Measurements from ENCODE around the gene CENPT. TPM values are rescaled to one million over a fixed set of nuclear protein-coding genes. Genes with fewer than 3 reads are reported as not detected.

CENPT gene
- total and polyA plus RNA-seq, 9 donors = 18.4 to 57.4 (median 42.0) TPM

DNA sequence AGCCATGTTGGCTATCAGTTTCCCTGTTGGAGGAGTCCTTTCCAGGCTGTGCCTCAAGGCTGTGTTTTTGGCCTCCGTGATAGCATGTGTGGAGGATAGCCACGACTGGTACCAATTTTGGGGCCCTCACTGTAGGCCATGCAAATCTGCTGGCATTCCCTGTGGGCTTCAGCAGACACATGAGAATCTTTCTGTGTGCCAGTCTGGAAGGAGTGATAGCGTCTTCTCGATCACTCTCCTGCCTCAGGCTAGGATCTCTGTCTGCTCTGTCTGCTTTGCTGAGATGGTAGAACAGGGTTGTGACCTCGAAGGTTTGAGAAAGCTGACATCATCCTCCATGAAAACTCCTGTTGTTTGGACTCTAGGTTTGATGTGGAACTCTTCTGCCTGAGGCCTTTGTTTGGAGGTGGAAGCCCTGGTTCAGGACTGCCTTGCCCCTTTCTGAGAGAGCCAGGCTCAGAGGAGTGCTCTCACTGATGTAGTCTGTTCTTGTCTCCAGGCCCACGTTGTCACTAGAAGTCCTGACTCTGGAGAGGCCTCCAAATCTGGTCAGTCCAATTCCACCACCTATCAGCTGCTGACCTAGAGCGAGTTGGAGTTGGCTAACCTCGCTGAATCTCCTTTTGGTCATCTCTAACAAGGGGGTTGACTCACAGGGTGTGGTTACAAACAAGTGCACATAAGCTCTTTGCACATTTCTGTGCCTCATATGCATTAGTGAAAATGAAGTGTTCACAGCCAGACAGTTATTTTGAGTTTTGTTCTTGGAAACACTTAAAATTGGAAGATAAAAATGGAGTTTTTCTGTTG is 13.3 kb upstream of the CENPT start:
- H3K4me3 ChIP-seq = no peak overlapping the region
- TF ChIP-seq EP300 (IDR thresholded peaks at IDR 0.05) (no peak), POLR2A (IDR thresholded peaks at IDR 0.05) (no peak)
- TF ChIP-seq, protein P1, sequence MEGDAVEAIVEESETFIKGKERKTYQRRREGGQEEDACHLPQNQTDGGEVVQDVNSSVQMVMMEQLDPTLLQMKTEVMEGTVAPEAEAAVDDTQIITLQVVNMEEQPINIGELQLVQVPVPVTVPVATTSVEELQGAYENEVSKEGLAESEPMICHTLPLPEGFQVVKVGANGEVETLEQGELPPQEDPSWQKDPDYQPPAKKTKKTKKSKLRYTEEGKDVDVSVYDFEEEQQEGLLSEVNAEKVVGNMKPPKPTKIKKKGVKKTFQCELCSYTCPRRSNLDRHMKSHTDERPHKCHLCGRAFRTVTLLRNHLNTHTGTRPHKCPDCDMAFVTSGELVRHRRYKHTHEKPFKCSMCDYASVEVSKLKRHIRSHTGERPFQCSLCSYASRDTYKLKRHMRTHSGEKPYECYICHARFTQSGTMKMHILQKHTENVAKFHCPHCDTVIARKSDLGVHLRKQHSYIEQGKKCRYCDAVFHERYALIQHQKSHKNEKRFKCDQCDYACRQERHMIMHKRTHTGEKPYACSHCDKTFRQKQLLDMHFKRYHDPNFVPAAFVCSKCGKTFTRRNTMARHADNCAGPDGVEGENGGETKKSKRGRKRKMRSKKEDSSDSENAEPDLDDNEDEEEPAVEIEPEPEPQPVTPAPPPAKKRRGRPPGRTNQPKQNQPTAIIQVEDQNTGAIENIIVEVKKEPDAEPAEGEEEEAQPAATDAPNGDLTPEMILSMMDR (IDR thresholded peaks at IDR 0.05) = no peak
- H3K36me3 ChIP-seq = no peaks in the 10 kb centered on the region
- H3K9me3 ChIP-seq = no peaks in the 10 kb centered on the region
- peaks cover 10% of the 10 kb centered on the region for H3K4me1 ChIP-seq (ENCODE audit: insufficient read depth)
- intact Hi-C loops (cut with DNase I) = no loop called here
- DNase-seq = no peak
- no peaks in the 10 kb centered on the region for H3K27me3 ChIP-seq
- WGBS, 3 donors = 81 to 86% (median 81%) methylated on average over 8 of the region's 8 CpGs
- no peak overlapping the region for H3K27ac ChIP-seq

- Histone ChIP-seq H3K27me3 (no peaks in the 10 kb centered on the region), H3K4me1 (ENCODE audit: insufficient read depth) (peaks cover 19% of the 10 kb centered on the region), H3K27ac (no peak overlapping the region), H3K36me3 (no peaks in the 10 kb centered on the region), H3K4me3 (no peak overlapping the region), H3K9me3 (no peaks in the 10 kb centered on the region)
- DNase-seq = no peak
- WGBS, 3 donors = 87 to 89% (median 87%) methylated on average over 4 of the region's 4 CpGs
- no peak for TF ChIP-seq POLR2A (IDR thresholded peaks at IDR 0.05)
- no peak for TF ChIP-seq EP300 (IDR thresholded peaks at IDR 0.05)
- TF ChIP-seq, protein P1 (IDR thresholded peaks at IDR 0.05) = no peak
- intact Hi-C loops (cut with DNase I) = no loop called here
These were observed 11.0 kb upstream of the CENPT start for GRCh38 chr16:67858500-67858899.

GRCh38 chr16:67857547-67858233 is 10.2 kb upstream of the CENPT start:
- TF ChIP-seq, protein P1 (IDR thresholded peaks at IDR 0.05) = no peak
- H3K27ac ChIP-seq = no peak overlapping the region
- WGBS, 3 donors = 68 to 80% (median 78%) methylated on average over 3 of the region's 3 CpGs
- no peaks in the 10 kb centered on the region for H3K27me3 ChIP-seq
- H3K9me3 ChIP-seq = no peaks in the 10 kb centered on the region
- peaks cover 19% of the 10 kb centered on the region for H3K4me1 ChIP-seq (ENCODE audit: insufficient read depth)
- intact Hi-C loops (cut with DNase I) = no loop called here
- H3K36me3 ChIP-seq = no peaks in the 10 kb centered on the region
- peak in 1 of 5 donors; percentile 80 for DNase-seq
- no peak overlapping the region for H3K4me3 ChIP-seq

- no peak for DNase-seq
- H3K36me3 ChIP-seq = no peaks in the 10 kb centered on the region
- H3K27ac ChIP-seq = no peak overlapping the region
- no peaks in the 10 kb centered on the region for H3K9me3 ChIP-seq
- WGBS, 3 donors = 86 to 92% (median 91%) methylated on average over 5 of the region's 5 CpGs
- peaks cover 19% of the 10 kb centered on the region for H3K4me1 ChIP-seq (ENCODE audit: insufficient read depth)
- TF ChIP-seq, protein P1 (IDR thresholded peaks at IDR 0.05) = no peak
- TF ChIP-seq POLR2A (IDR thresholded peaks at IDR 0.05) (no peak), EP300 (IDR thresholded peaks at IDR 0.05) (no peak)
- intact Hi-C loops (cut with DNase I) = no loop called here
- no peak overlapping the region for H3K4me3 ChIP-seq
- no peaks in the 10 kb centered on the region for H3K27me3 ChIP-seq
These were observed 9.5 kb upstream of the CENPT start for GRCh38 chr16:67856927-67857546.

Data from ovary (tissue), 9 donors.